Mesenchymal stem cell (in vitro differentiated cells and primary cell): Measurements from ENCODE around the gene PODXL2.

Experiments used
- DNase-seq: peaks from one replicate; pipeline ENCODE4 v3.0.0-alpha.2; 2013
- H2AFZ ChIP-seq: one replicate; pipeline ENCODE4 v1.6.1; 2013; ENCODE audit warnings: low read depth, mild to moderate bottlenecking, control low read depth, inconsistent platforms, low read length, moderate library complexity
- H2AK5ac ChIP-seq: 2 replicates; pipeline ENCODE4 v1.6.1; 2013; ENCODE audit warnings: low read length, moderate library complexity, mild to moderate bottlenecking, inconsistent platforms; ENCODE audit not compliant: severe bottlenecking
- H2BK120ac ChIP-seq: one replicate; pipeline ENCODE4 v1.6.1; 2013; ENCODE audit warnings: low read depth, mild to moderate bottlenecking, inconsistent platforms, low read length, moderate library complexity
- H2BK12ac ChIP-seq, 2 experiments: one replicate each; pipeline ENCODE4 v1.6.1; 2013; ENCODE audit warnings: inconsistent platforms in 2 of 2, low read length in 2 of 2, mild to moderate bottlenecking in 2 of 2, moderate library complexity in 2 of 2, control low read depth in 1 of 2
- H2BK15ac ChIP-seq: one replicate; pipeline ENCODE4 v1.6.1; 2013; ENCODE audit warnings: mild to moderate bottlenecking, low read depth, inconsistent platforms; ENCODE audit not compliant: poor library complexity, severe bottlenecking
- H2BK5ac ChIP-seq: 2 replicates; pipeline ENCODE4 v1.6.1; 2013; ENCODE audit warnings: low read depth, mild to moderate bottlenecking, low read length, control low read depth, inconsistent platforms; ENCODE audit not compliant: poor library complexity, severe bottlenecking
- H3K14ac ChIP-seq, 2 experiments: one replicate each; pipeline ENCODE4 v1.6.1; 2013; ENCODE audit warnings: inconsistent platforms in 2 of 2, low read length in 2 of 2, control low read depth in 1 of 2, mild to moderate bottlenecking in 1 of 2, moderate library complexity in 1 of 2
- H3K18ac ChIP-seq, 2 experiments: one replicate each; pipeline ENCODE4 v1.6.1; 2013; ENCODE audit warnings: inconsistent platforms in 2 of 2, low read length in 2 of 2, control low read depth in 1 of 2, low read depth in 1 of 2, mild to moderate bottlenecking in 1 of 2
- H3K23ac ChIP-seq, 2 experiments: one replicate each; pipeline ENCODE4 v1.6.1; 2013; ENCODE audit warnings: inconsistent platforms in 2 of 2, low read length in 2 of 2, mild to moderate bottlenecking in 2 of 2, moderate library complexity in 2 of 2, control low read depth in 1 of 2
- H3K27ac ChIP-seq: 2 replicates; pipeline ENCODE4 v1.5.1; 2013; ENCODE audit warnings: mild to moderate bottlenecking, moderate library complexity, low read length, control low read depth, inconsistent platforms; ENCODE audit not compliant: poor library complexity, severe bottlenecking
- H3K27me3 ChIP-seq, 2 experiments: 2 replicates each; pipeline versions ENCODE4 v1.6.1 to v1.7.0; 2013; ENCODE audit warnings: low read length in 2 of 2, mild to moderate bottlenecking in 2 of 2, moderate library complexity in 2 of 2, control low read depth in 1 of 2, inconsistent platforms in 1 of 2; ENCODE audit not compliant: control insufficient read depth in 1 of 2, insufficient read depth in 1 of 2
- H3K36me3 ChIP-seq, 2 experiments: 2 replicates each; pipeline versions ENCODE4 v1.6.1 to v1.7.0; 2013; ENCODE audit warnings: low read length in 2 of 2, control low read depth in 1 of 2, inconsistent platforms in 1 of 2, low read depth in 1 of 2, mild to moderate bottlenecking in 1 of 2; ENCODE audit not compliant: insufficient read depth in 2 of 2, control insufficient read depth in 1 of 2
- H3K4ac ChIP-seq, 2 experiments: one replicate each; pipeline ENCODE4 v1.6.1; 2013; ENCODE audit warnings: inconsistent platforms in 2 of 2, low read length in 2 of 2, mild to moderate bottlenecking in 2 of 2, moderate library complexity in 2 of 2, control low read depth in 1 of 2, low read depth in 1 of 2
- H3K4me1 ChIP-seq: 2 replicates; pipeline ENCODE4 v1.6.1; 2013; ENCODE audit warnings: low read depth, low read length, control low read depth; ENCODE audit not compliant: control insufficient read depth, insufficient read depth
- H3K4me2 ChIP-seq: 2 replicates; pipeline ENCODE4 v1.6.1; 2013; ENCODE audit warnings: low read length, mild to moderate bottlenecking, inconsistent platforms; ENCODE audit not compliant: poor library complexity, severe bottlenecking
- H3K4me3 ChIP-seq, 2 experiments: 2 replicates each; pipeline versions ENCODE4 v1.5.1 to v1.7.0; 2013; ENCODE audit warnings: low read length in 2 of 2, mild to moderate bottlenecking in 2 of 2, control low read depth in 1 of 2, low read depth in 1 of 2; ENCODE audit not compliant: insufficient read depth in 1 of 2
- H3K79me1 ChIP-seq: replicated peaks from 2 replicates; pipeline ENCODE4 v1.6.1; 2013; ENCODE audit warnings: mild to moderate bottlenecking, control low read depth, low read length, inconsistent platforms; ENCODE audit not compliant: poor library complexity, severe bottlenecking
- H3K9ac ChIP-seq: 2 replicates; pipeline ENCODE4 v1.7.0; 2013; ENCODE audit warnings: mild to moderate bottlenecking, low read length, moderate library complexity
- H3K9me3 ChIP-seq: 2 replicates; pipeline ENCODE4 v1.7.0; 2013; ENCODE audit warnings: mild to moderate bottlenecking, low read length; ENCODE audit not compliant: control insufficient read depth
- H4K8ac ChIP-seq: one replicate; pipeline ENCODE4 v1.6.1; 2013; ENCODE audit warnings: inconsistent platforms, mild to moderate bottlenecking, low read length, moderate library complexity
- H4K91ac ChIP-seq: one replicate; pipeline ENCODE4 v1.6.1; 2013; ENCODE audit warnings: mild to moderate bottlenecking, low read length, inconsistent platforms
- WGBS: methylation state at CpG from one replicate; pipeline ENCODE4 v1.1.7; 2013; ENCODE audit warnings: mixed read lengths; 5-methylcytosine and 5-hydroxymethylcytosine counted together

PODXL2 gene

DNA sequence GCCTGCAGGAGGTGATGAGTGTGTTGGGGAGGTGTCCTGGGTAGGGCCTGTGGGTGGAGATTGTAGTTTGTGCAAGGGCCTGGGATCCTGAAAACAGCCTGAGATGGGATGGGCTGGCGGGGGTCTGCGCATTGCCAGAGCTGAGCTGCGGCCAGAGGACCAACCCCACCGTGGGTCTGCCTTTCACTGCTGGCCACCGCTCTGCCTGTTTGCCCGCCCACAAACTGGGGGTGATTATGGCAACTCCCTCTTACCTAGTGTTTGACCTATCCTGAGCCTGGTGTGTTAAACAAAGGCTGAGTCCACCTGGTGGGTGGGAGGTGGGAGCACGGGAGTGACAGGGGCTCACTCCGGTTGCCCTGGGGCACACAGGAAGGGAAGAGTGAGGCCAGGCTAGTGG, 53.6 kb downstream of the PODXL2 start:
- Histone ChIP-seq H2BK15ac (no peak overlapping the region), H3K23ac (no peak overlapping the region), H3K4ac (no peak overlapping the region), H3K9ac (no peak overlapping the region), H3K18ac (no peak overlapping the region), H3K27ac (no peak overlapping the region), H3K79me1 (no peaks in the 10 kb centered on the region), H2BK5ac (no peak overlapping the region), H3K36me3 (peaks cover 24 to 31% of the 10 kb centered on the region in 2 experiments), H2BK120ac (no peak overlapping the region), H2AFZ (no peak overlapping the region), H3K27me3 (no peaks in the 10 kb centered on the region), H4K91ac (no peak overlapping the region), H3K14ac (no peak overlapping the region), H2AK5ac (peak overlapping the region; percentile 58), H3K4me1 (peaks cover 4% of the 10 kb centered on the region), H3K9me3 (no peaks in the 10 kb centered on the region), H2BK12ac (peak overlapping the region in 1 of 2 experiments; percentile 12), H3K4me3 (no peak overlapping the region), H4K8ac (no peak overlapping the region), H3K4me2 (no peak overlapping the region)
- DNase-seq, result no peak
- WGBS, result 90% methylated on average over 7 of the region's 8 CpGs

GRCh38 chr3:127684871-127685707, 56.1 kb downstream of the PODXL2 start:
- H3K4me3 ChIP-seq, result no peak overlapping the region
- H3K79me1 ChIP-seq, result no peaks in the 10 kb centered on the region
- H4K91ac ChIP-seq, result no peak overlapping the region
- no peak overlapping the region for H3K9ac ChIP-seq
- H3K27ac ChIP-seq, result no peak overlapping the region
- no peak overlapping the region for H3K23ac ChIP-seq
- no peak overlapping the region for H2BK5ac ChIP-seq
- H3K18ac ChIP-seq, result no peak overlapping the region
- H3K4ac ChIP-seq, result no peak overlapping the region
- no peaks in the 10 kb centered on the region for H3K9me3 ChIP-seq
- H3K27me3 ChIP-seq, result no peaks in the 10 kb centered on the region
- no peak overlapping the region for H2AK5ac ChIP-seq
- H2BK12ac ChIP-seq, result no peak overlapping the region
- H3K4me2 ChIP-seq, result no peak overlapping the region
- no peak overlapping the region for H2AFZ ChIP-seq
- no peak overlapping the region for H3K14ac ChIP-seq
- H3K36me3 ChIP-seq, result peaks cover 11 to 16% of the 10 kb centered on the region in 2 experiments
- peaks cover 25% of the 10 kb centered on the region for H3K4me1 ChIP-seq
- no peak overlapping the region for H2BK120ac ChIP-seq
- no peak overlapping the region for H4K8ac ChIP-seq
- 88% methylated on average over 22 of the region's 22 CpGs for WGBS
- no peak for DNase-seq
- H2BK15ac ChIP-seq, result peak overlapping the region; percentile 88

- 93% methylated on average over 4 of the region's 4 CpGs for WGBS
- Histone ChIP-seq H2AFZ (no peak overlapping the region), H3K9me3 (no peaks in the 10 kb centered on the region), H3K9ac (no peak overlapping the region), H2BK15ac (no peak overlapping the region), H3K4me1 (peaks cover 33% of the 10 kb centered on the region), H3K4ac (no peak overlapping the region), H4K8ac (no peak overlapping the region), H3K27me3 (no peaks in the 10 kb centered on the region), H3K23ac (no peak overlapping the region), H4K91ac (no peak overlapping the region), H3K18ac (no peak overlapping the region), H3K36me3 (peaks cover 7 to 12% of the 10 kb centered on the region in 2 experiments), H2BK120ac (no peak overlapping the region), H3K4me2 (no peak overlapping the region), H2BK12ac (no peak overlapping the region), H2AK5ac (no peak overlapping the region), H2BK5ac (no peak overlapping the region), H3K4me3 (no peak overlapping the region), H3K14ac (no peak overlapping the region), H3K79me1 (no peaks in the 10 kb centered on the region), H3K27ac (no peak overlapping the region)
- DNase-seq, result no peak
Observed at GRCh38 chr3:127685708-127686511, 56.9 kb downstream of the PODXL2 start.

DNA sequence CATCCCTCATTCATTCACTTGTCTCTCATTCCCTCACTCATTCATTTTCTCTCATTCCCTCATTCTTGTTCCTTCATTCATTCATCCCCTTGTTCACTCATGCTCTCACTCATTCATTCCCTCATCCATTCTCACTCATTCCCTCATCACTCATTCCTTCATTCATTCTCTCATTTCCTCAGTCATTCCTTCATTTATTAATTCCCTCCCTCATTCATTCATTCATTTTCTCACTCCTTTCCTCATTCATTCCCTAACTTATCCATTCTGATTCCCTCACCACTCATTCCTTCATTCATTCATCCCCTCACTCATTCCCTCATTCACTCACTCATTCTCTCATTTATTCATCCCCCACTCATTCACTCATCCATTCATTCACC, 57.5 kb downstream of the PODXL2 start:
- no peak overlapping the region for H2AFZ ChIP-seq
- no peak overlapping the region for H2AK5ac ChIP-seq
- no peak overlapping the region for H3K18ac ChIP-seq
- H2BK120ac ChIP-seq, result no peak overlapping the region
- H3K79me1 ChIP-seq, result no peaks in the 10 kb centered on the region
- H3K27ac ChIP-seq, result no peak overlapping the region
- no peaks in the 10 kb centered on the region for H3K9me3 ChIP-seq
- H3K4me1 ChIP-seq, result peaks cover 38% of the 10 kb centered on the region
- no peak overlapping the region for H3K4ac ChIP-seq
- H3K23ac ChIP-seq, result no peak overlapping the region
- H3K27me3 ChIP-seq, result no peaks in the 10 kb centered on the region
- no peak for DNase-seq
- no peak overlapping the region for H4K8ac ChIP-seq
- no peak overlapping the region for H3K4me2 ChIP-seq
- no peak overlapping the region for H3K4me3 ChIP-seq
- H3K14ac ChIP-seq, result no peak overlapping the region
- H3K9ac ChIP-seq, result no peak overlapping the region
- peaks cover 13 to 16% of the 10 kb centered on the region in 2 experiments for H3K36me3 ChIP-seq
- H2BK12ac ChIP-seq, result no peak overlapping the region
- no peak overlapping the region for H2BK15ac ChIP-seq
- no peak overlapping the region for H4K91ac ChIP-seq
- no peak overlapping the region for H2BK5ac ChIP-seq
